Measurements from ENCODE around the gene NCBP3. TPM values are rescaled to one million over a fixed set of nuclear protein-coding genes. Genes with fewer than 3 reads are reported as not detected.
A peak's percentile ranks its signal among the peaks of the same experiment; 100 is the strongest.

NCBP3 gene
- total and polyA plus RNA-seq, 11 donors: 10.4 to 26.4 (median 20.2) TPM

DNA sequence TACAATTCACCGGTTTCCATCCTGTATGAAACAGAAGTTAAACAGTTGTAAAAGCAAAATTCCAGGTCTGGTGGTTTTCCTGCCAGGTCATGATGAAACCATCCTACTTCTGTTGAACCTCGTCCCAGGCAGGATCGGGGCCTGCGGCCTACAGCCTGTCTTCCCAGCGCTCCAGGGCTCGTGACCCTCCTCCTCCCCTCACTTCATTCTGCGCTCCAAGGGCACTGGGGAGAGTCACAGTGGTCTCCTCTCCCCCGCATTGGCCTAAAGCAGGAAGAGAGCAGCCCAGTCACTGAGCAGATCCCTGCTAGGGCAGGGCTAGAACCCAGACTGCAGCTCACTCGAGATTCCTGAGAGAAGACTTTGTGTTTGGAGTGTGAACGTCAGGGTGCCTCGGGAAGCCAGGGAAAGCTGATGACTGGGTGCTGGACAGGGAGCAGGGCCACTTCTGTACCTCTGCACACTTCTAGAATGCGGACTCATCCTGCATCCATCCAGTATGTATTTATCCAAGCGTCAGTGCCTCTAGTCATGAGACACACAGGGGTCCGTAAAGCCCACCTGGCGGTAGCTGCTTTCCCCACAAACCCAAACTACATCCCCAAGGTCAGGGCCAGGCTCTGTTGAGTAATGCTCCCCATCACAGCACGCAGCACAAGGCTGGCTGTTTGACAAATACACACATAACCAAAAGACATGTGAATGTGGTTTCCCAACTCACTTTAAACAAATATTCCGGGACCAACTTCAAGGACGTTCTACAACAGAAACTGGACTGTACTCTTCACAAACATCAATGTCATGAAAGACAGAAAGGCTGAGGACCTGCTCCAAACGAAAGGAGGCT, 43.4 kb downstream of the NCBP3 start:
- Histone ChIP-seq H3K27ac (peak overlapping the region in 2 of 12 donors; percentile 69 to 78), H3K4me3 (no peak overlapping the region), H3K27me3 (no peaks in the 10 kb centered on the region), H3K4me1 (peaks cover 0 to 38% (median 0%) of the 10 kb centered on the region in 12 donors), H3K36me3 (peaks cover 0 to 26% (median 14%) of the 10 kb centered on the region in 9 donors), H3K9me3 (no peaks in the 10 kb centered on the region)
- ATAC-seq (peak in 2 of 4 donors; percentile 15 to 22), DNase-seq (no peak)
- 71 to 82% (median 81%) methylated on average over 19 of the region's 19 CpGs for whole genome bisulfite sequencing, 4 donors
- TF ChIP-seq, protein P1, sequence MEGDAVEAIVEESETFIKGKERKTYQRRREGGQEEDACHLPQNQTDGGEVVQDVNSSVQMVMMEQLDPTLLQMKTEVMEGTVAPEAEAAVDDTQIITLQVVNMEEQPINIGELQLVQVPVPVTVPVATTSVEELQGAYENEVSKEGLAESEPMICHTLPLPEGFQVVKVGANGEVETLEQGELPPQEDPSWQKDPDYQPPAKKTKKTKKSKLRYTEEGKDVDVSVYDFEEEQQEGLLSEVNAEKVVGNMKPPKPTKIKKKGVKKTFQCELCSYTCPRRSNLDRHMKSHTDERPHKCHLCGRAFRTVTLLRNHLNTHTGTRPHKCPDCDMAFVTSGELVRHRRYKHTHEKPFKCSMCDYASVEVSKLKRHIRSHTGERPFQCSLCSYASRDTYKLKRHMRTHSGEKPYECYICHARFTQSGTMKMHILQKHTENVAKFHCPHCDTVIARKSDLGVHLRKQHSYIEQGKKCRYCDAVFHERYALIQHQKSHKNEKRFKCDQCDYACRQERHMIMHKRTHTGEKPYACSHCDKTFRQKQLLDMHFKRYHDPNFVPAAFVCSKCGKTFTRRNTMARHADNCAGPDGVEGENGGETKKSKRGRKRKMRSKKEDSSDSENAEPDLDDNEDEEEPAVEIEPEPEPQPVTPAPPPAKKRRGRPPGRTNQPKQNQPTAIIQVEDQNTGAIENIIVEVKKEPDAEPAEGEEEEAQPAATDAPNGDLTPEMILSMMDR (IDR thresholded peaks at IDR 0.05): no peak
- no peak for TF ChIP-seq POLR2A (IDR thresholded peaks at IDR 0.05)
- intact Hi-C loops (cut with DNase I): no loop called here

DNA sequence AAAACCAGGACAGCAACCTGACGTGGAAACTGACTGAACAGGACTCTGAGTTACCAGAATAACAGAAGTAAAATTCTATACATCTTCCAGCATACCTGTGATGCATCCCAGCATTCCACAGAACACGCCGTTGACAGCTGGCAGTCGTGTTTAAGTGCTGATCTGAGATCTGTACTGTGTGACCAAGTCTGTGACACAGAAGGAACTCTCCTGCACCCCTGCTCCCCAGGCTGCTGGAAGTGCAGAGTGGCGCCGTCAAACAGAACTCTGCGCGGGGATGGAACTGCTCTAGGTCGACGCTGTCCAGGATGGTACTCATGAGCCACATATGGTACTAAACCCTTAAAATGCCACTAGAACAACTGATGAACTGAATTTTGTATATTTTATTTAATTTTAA, 44.3 kb downstream of the NCBP3 start:
- H3K9me3 ChIP-seq: no peaks in the 10 kb centered on the region
- peaks cover 0 to 17% (median 5%) of the 10 kb centered on the region in 9 donors for H3K36me3 ChIP-seq
- H3K27ac ChIP-seq: peak overlapping the region in 2 of 12 donors; percentile 69 to 78
- no peaks in the 10 kb centered on the region for H3K27me3 ChIP-seq
- H3K4me1 ChIP-seq: peaks cover 0 to 38% (median 0%) of the 10 kb centered on the region in 12 donors
- ATAC-seq (no peak), DNase-seq (no peak)
- intact Hi-C loops (cut with DNase I): no loop called here
- WGBS, 4 donors: 86 to 87% (median 87%) methylated on average over 10 of the region's 10 CpGs
- TF ChIP-seq, protein P1 (IDR thresholded peaks at IDR 0.05): no peak
- TF ChIP-seq POLR2A (IDR thresholded peaks at IDR 0.05): no peak
- H3K4me3 ChIP-seq: no peak overlapping the region

DNA sequence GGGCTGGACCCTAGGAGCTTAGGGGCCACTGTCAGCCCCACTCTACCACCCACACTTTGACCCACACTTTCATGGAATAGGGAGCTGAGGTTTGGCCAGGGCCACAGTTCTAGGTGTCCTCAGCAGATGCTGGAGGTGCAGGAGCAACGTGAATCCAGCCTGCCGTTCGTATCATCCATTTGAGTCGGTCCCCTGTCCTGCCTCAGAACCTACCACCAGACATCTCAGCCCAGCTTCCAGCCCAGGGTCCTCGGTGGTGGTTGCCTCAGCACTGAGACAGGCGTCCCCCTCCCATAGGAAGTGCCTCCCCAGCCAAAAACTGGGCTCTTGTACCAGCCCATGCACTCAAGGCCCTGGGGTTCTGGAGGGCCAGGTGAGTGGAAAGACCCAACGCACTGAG, 44.7 kb downstream of the NCBP3 start:
- Histone ChIP-seq H3K27ac (no peak overlapping the region), H3K9me3 (no peaks in the 10 kb centered on the region), H3K4me3 (no peak overlapping the region), H3K36me3 (peaks cover 0 to 13% (median under 1%) of the 10 kb centered on the region in 9 donors), H3K4me1 (peaks cover 0 to 38% (median 0%) of the 10 kb centered on the region in 12 donors), H3K27me3 (no peaks in the 10 kb centered on the region)
- intact Hi-C loops (cut with DNase I): no loop called here
- ATAC-seq: no peak
- no peak for TF ChIP-seq POLR2A (IDR thresholded peaks at IDR 0.05)
- TF ChIP-seq, protein P1 (IDR thresholded peaks at IDR 0.05): no peak
- DNase-seq: no peak
- 85 to 92% (median 87%) methylated on average over 6 to 7 of the region's 7 CpGs for WGBS, 4 donors
